HG03066 (cell line): ENCODE results near the gene CSNK1A1.

Source experiments
- ATAC-seq: cut with Tn5 transposase; IDR thresholded peaks from one replicate; pipeline ENCODE4 v1.9.1; 2021; ENCODE audit warnings: low read depth; ENCODE audit not compliant: unreplicated experiment

CSNK1A1 gene

DNA sequence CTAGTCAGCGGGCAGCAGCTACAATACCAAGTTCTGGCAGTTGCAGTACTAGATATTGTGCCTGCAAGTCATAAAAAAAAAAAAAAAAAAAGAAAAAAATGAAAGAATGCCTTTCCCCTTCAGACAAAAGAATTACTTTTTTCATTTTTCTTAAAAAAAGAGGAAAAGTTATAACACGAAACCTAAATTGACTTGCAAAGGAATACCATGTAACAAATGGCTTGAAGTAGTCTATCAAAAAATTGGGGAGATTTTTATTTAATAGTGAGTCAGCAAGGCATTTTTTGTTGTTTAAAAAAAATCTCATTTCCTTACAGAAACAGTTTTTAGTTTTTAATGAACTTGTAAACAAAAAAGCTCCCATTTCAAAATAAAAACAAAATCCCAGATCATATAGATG, 55.6 kb downstream of the CSNK1A1 start:
- no peak for ATAC-seq

DNA sequence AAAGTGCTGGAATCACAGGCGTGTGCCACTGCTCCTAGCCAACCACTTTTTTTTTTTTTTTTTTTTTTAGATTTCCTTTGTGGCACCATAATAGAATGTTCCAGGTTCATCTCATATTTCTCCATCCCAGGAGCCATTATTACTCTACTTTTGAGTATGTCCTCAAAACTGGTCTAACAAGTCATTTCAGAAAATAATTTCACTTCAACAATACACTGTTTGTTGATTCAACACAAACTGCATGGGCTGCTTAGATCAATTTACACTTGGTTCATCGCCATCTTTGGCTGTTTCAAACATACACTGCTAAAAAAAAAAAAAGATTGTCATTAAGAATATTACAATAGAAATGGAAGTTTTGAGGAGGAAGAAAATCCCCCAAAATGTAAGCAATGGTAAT, 57.9 kb downstream of the CSNK1A1 start:
- ATAC-seq, result no peak

DNA sequence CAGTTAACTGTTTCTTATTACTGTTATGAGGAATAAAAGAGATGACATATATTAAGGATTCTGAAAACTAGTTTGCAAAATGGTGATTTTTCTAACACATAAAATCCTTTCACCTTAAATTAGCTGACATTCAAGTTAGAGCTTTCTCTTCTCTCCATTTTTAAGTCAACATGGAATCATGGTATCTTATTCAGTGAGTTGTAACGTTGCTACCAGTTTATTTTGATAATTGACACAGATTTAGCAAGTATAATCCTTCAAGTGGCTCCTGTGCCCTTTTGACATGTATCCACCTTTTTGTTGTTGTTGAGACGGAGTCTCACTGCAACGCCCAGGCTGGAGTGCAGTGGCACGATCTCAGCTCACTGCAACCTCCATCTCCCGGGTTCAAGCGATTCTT, 58.5 kb downstream of the CSNK1A1 start:
- ATAC-seq, result no peak

DNA sequence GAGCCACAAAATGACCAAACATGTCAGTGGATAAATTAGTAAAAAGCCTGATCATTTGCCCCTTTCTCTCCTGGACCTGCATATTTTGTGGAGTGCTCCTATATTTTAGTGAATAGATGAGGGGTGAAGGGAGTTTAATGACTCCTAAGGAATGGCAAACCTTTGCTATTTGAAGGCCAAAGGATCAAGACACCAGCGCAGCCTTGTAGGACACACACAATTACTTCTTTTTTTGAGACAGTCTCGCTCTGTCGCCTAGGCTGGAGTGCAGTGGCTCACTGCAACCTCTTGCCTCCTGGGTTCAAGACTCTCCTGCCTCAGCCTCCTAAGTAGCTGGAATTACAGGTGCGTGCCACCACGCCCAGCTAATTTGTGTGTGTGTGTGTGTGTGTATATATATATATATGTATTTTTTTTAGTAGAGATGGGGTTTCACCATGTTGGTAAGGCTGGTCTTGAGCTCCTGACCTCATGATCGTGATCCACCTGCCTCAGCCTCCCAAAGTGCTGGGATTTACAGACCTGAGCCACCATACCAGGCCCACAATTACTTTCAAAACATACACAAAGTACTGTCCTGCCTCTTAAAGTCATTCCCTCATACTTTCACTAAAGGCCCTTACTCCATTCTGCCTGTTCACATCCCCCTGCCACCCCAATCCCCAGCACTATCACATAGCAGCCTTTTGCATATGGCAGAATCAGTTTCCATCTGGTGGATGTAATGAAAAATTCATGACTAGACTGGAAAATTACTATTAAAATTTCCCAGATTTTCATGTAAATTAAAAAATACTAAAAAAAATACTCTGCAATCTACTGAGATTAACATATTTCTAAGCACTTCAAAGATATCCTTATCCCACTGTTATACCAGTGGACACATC, 60.4 kb downstream of the CSNK1A1 start:
- no peak for ATAC-seq

DNA sequence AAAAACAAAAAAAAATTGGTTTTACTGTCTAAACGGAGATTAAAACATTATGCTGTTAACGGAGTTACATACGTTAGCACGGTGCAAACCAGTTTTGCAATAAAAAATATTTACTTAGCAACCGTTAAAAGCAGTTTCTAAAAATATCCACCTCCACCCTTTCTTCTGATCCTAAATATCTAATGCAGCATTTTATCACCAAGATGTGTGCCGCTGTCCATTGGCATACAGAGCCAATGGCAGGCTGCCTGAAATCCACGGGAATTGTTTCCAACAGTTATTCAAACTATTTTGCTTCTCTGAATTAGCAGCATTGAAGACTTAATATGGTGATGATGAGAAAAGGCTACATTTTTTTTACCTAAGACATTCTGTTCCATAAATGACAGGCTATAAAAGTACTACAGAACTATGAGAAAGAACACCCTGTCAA, 61.6 kb downstream of the CSNK1A1 start:
- ATAC-seq, result no peak

DNA sequence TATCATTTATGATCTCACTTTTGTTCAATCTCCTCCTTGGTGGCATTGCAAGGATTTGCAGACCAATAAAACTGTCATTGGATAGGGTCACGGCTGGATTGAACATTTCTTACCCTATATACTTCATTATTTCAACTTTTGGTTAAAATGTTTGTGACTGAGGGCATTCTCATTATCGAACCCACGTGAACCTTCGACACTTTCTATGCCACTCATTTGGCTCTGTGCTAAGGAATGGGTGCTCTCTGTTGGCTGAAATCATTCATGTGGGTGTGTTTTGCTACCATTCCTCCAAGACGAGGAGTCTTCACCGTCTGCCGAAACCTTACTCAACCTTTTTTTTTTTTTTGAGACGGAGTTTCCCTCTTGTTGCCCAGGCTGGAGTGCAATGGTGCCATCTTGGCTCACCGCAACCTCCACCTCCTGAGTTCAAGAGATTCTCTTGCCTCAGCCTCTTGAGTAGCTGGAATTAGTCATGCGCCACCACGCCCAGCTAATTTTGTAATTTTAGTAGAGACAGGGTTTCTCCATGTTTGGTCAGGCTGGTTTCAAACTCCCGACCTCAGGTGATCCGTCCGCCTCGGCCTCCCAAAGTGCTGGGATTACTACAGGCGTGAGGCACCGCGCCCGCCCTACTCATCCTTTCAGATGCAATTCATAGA, 62.5 kb downstream of the CSNK1A1 start:
- ATAC-seq, result no peak

DNA sequence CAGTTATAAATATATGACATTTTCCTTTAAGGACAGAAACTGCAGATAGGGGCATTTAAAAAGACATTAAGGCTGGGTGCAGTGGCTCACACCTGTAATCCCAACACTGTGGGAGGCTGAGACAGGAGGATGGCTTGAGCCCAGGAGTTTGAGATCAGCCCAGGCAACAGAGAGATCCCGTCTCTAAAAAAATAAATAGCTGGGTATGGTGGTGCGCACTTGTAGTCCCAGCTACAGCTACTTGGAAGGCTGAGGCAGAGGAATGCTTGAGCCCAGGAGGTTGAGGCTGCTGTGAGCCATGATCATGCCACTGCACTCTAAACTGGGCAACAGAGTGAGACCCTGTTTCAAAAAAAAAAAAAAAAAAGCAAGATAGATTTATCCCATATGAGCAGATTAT, 63.6 kb downstream of the CSNK1A1 start:
- ATAC-seq, result no peak

DNA sequence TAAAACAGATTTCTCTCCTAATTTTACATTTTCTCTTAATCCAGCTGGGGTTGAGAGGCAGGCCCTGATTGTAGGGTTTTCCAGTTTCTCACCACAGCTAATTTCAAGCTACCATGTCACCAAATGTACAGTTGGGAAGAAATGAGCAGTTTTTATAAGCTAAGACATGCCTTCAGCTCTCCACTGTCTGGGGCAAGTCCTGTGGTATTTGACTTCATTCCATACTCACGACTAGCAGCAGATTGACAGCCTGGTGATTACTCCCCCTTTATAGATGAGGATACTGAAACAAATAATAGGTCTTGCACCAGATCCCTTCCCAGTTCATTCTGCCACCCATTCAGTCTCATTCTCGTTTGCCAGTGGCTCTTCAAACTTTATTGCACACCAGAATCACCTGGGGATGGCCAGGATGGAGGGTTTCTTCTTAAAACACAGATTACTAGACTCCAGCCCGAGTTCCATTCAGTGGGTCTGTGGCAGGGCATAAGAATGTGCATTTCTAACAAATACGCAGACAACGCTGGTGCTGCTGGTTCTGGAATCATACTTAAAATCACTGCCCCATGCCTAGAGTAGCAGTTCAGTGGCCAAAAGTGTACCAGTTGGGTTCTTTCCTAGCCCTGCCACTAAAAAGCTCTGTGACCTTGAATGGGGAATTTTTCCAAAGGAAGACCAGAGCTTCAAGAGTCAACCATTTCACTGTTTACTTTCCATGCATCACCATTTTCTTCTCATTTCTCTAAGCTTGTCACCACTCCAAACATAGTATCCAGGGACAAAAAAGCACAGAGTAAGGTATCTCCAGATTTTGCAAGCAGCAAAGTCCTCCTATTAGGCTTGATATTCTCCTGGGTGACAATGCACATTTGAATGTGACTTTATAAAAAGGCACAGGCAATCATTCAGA, 64.3 kb downstream of the CSNK1A1 start:
- ATAC-seq, result no peak

DNA sequence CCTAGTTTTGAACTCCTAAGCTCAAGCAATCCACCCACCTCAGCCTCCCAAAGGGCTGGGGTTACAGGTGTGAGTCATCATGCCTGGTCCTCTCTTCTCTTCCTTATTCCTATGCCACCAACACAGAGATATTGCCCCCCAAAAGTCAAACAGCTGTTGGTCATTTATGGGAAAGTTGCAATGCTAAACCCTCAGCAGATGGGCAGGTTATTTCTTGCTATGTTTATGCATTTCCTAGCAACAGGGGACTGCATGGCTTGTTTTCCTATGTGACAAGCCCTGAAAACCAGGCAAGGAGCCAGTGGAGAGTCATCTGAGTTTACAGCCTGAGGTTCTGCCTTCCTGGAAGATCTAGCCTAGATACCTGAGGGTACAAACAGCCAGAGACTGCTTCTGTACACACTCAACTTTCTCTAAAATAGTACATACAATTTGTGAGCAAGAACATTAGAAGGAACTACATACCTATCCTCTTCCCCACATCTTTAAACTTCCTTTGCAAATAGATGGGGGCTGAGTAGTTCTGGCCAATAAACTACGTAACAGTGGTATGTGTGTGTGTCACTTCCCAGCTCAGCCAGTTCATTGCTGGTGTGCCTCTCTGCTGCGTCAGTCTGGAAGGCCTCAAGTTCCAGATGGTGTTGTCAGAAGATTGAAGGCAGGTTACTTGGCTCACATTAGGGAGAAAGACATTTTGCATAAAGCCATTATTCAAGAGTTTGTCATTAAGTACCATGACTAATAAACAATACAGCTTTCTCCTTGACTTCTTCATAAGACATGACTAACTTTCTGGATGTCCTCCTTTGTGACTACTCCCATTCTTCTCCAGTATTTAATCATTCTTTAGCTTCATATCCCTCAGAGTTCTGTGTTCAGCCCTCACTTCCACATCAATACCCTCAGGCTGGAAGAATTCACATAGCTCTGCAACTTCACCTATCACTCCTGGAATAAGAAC, 65.3 kb downstream of the CSNK1A1 start:
- no peak for ATAC-seq

DNA sequence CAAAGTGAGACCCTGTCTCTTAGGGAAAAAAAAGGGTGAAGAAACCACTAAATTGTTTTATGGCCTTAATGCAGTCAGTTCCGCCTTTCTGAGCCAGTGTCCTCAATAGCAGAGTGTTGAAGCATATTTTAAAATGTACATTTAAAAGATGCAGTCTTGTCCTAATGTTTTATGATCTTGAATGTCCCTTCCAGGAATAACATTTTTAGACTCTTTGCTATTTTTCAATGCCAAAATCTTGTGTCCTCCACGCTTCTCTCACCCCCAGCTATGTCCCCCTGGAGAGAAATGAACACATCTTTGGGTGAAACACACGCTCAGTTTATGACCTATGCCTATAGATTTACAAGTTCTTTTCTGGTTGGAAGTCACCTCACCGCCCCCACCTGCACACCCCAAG, 69.8 kb downstream of the CSNK1A1 start:
- no peak for ATAC-seq

DNA sequence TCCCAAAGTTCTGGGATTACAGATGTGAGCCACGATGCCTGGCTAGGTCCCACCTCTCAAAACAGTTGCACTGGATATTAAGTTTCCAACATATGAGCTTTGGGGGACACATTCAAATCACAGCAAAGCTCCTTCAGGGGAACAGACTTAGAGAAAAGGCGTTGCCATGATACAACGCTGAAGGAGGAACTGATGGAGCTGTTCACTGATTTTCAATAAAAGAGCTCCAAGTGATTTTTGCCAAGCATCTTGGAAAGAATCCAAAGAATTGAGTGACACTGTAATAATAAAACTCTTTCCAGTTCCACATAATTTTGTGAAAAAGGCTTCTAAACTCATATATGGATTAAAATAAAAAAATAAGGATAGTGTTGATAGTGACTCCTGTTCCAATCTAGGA, 72.5 kb downstream of the CSNK1A1 start:
- no peak for ATAC-seq

DNA sequence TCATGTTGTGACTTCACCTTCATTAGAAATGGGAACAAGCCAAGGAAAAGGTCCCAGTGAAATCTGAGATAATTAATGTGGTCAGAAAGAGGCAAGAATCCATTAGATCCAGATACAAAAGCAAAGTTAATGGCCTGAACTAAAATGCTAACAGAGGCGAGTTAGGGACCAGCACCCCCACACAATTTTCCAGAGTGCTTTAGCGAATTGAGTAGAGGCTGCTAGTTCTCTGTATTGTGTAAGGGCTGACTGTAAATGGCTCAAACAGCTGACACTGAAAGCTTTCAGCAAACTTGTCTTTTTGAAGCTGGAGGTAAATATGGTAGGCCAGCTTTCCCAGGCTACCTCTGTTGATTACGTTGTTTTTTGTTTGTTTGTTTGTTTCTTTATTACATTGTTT, 75.5 kb downstream of the CSNK1A1 start:
- no peak for ATAC-seq

DNA sequence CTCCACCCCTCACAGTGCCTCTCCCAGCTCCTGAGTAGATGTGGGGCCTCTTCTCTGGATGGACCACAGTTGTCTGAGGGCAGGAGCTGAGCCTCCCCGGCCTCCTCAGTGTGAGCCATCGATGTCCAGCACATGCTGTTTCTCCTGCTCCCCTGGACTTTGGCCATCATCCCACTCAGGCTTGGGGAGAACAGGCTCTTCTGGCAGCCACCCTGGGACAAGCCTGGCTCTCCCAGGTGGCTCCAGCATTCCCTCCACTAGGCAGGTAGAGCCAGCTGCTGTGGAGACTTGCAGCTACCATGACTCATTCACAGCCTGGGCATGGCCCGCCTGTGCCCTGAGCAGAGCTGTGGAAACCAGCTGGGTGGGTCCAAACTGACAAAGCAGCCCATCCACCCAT, 77.0 kb downstream of the CSNK1A1 start:
- ATAC-seq, result no peak

DNA sequence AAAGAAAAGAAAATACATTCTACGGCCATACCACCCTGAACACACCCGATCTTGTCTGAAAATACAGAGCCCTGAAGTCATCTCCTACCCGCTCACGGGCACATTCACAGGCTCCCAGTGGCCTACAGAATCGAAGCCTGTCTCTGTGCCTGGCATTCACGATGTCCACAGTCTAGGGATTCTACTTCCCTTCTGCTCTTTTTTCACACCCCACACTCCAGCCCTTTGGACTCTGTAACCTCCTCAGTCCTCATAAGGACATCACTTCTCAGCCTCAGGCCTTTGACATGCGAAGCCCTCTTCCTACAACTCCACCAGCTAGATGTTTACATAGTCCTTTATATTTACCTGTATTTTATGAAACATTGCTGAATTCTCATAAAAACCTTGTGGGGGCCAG, 77.8 kb downstream of the CSNK1A1 start:
- ATAC-seq, result no peak

DNA sequence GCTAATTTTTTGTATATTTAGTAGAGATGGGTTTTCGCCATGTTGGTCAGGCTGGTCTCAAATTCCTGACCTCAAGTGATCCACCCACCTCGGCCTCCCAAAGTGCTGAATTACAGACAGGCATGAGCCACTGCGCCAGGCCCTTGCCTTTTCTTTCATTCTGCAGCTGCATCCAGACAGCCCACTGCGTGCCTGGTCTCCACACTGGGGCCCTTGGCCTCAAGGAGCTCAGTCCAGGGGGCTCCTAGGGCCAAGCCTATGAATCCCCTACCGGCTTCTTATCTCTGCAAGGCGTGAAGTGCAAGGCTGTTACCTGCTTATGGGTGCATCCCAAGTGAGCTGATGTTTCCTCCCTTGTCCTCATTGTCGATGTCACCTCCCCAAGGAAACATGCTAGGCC, 78.8 kb downstream of the CSNK1A1 start:
- ATAC-seq, result no peak

DNA sequence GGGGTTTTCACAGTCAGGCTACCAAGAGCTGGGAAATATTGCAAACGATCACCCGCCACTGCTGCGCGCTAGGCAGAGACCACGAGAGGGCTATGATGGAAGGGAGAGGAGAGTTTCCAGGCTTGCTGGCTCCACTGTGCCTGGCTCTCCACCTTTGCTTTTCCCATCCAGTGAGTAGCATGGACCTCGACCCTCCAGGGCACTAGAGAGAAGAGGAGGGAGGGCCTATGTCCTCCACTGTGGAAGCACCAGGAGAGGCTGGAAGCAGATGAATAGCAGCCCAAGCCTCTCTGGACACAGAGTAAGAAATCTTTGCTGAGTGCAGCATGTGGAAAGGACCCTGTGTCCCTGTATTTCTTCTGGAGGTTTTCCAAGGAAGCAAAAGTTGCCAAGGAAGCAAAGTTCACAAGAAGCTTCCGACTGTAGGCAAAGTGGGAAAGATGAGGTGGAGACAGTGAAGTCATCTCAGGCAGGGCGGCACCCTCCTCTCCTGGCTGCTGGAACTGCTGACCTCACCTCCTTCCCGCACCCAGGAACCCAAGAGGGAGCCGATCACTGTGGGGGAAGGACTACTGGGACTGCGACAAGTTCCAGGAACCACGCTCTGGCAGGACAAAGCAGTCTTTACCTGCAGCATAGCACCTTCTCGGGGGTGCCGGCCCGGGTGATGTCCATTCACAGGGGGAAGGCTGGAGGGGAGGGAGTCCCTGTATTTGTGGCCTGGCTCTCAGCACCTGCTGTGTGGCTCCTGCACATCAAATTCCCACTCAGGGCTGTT, 79.6 kb downstream of the CSNK1A1 start:
- ATAC-seq, result no peak

DNA sequence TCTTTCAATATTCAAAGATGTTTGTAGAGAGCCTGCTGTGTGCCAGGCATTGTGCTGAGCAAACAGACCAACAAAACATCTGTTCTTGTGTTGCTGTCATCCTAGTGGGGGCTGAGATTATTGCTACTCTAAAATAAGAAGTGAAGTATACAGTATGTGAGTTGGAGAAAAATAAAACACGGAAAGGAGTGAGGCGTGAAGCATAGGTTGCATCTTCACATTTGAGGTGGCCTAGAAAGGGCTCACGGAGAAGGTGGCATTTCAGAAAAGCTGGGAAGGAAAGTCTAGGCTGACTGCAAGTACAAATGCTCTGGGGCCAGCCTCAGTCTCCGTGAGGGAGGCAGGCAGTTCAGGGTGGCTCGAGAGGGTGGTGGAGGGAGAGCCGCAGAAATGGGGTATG, 80.3 kb downstream of the CSNK1A1 start:
- ATAC-seq, result no peak

DNA sequence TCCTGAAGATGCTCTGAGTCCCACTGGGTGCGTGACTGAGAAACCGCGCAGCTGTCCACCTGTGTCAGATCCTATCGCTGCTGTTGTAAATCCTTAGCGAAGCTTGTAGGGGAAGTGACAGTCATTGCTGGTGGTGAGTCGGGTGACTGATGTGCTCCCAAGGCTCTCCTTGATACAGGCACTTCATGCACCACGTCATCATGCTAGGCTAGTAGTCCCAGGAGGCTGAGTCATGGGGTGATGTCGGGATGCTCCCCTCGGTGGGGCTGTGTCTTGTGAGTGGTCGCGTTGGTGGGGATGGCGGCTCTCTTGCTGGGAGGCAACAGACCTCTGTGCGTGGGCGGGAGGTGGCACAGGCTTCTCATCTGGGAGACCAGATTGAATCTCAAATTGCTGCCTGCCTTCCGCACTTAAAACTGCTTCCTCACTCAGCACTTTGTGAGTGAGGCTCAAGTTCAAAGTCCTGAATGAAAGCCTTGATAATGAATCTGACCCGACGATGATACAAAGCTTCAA, 84.7 kb downstream of the CSNK1A1 start:
- ATAC-seq, result no peak
